ENCODE data around the gene TMEM131.

DNA sequence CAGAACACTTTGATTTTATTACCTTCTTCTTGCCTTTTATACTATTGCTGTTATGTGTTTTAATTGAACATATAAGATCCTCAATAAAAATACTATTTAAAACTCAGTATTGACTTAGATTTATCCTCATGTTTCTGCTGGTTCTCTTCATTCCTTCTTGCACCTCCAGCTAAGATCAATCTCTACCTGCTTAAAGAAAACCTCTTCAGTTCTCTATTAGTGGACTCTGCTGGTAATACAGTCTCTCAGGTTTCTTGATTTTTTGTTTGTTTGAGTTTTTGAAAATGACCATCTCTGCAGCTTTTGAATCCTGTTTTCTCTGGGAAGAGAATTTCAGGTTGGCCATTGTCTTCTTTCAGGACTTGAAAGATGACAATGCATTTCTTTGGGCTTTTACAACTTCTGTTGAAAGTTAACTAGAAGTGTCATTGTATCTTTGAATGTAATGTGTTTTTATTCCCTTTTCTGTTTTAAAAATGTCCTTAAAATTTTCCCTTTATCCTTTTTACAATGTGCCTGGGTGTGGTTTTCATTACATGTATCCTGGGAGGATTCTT, 29.8 kb upstream of the TMEM131 start:
- TF ChIP-seq STAT1 (conservative IDR thresholded peaks at IDR 0.05) (no peak), IRF4 (IDR thresholded peaks at IDR 0.05; ENCODE audit: low read depth, low read length) (no peak), ETV6 (conservative IDR thresholded peaks at IDR 0.05 in 1 of 2, IDR thresholded peaks at IDR 0.05 in 1 of 2; ENCODE audit: borderline replicate concordance in 1 of 2, low read depth in 1 of 2) (no peak)

All from GM12878 (cell line).